Left ventricle myocardium superior (tissue), 1 donor: ENCODE measurements around the gene CELA2B. TPM values are rescaled to one million over a fixed set of nuclear protein-coding genes. Genes with fewer than 3 reads are reported as not detected.
"Not testable (repeated sequence)": the region's sequence is repeated elsewhere in the genome, so short reads cannot be mapped to it uniquely, and the experiment has no call there.

ENCODE experiments used
- ATAC-seq: fragments of 200-7000 bp; cut with Tn5 transposase; one replicate; pipeline ENCODE4 v1.9.1; 2020; ENCODE audit warnings: mild to moderate bottlenecking, moderate library complexity
- DNase-seq: peaks from one replicate; pipeline ENCODE4 v3.0.0-alpha.2; 2020
- intact Hi-C: fragments of 100-400 bp; cut with micrococcal nuclease; formaldehyde crosslinking; loops from one replicate; pipeline ENCODE4 v1.11.0; 2022
- total RNA-seq: library from RNA; stranded (reverse); fragmentation: NEBNext Ultra II Directional; extraction: Animal tissue kit (Norgen Biotek cat#: 25700); gene quantifications from one replicate; pipeline ENCODE4 v1.2.1, GENCODE V29; 2021
- donor health status: DM: no; HTN: yes; CAD: no; lungs with severe emphysema.

The CELA2B gene
- total RNA-seq, 1 donor from 2014 or later, result not detected

- ATAC-seq, intact Hi-C loops: not testable (repeated sequence)
These were observed 11.1 kb downstream of the CELA2B start for GRCh38 chr1:15486844-15487610.

GRCh38 chr1:15488371-15488770 lies 12.5 kb downstream of the CELA2B start:
- no peak for ATAC-seq
- no peak for DNase-seq
- intact Hi-C loops, result no loop called here

More at GRCh38 chr1:15486844-15487610, 11.1 kb downstream of the CELA2B start:
- DNase-seq, result not testable (repeated sequence)

DNA sequence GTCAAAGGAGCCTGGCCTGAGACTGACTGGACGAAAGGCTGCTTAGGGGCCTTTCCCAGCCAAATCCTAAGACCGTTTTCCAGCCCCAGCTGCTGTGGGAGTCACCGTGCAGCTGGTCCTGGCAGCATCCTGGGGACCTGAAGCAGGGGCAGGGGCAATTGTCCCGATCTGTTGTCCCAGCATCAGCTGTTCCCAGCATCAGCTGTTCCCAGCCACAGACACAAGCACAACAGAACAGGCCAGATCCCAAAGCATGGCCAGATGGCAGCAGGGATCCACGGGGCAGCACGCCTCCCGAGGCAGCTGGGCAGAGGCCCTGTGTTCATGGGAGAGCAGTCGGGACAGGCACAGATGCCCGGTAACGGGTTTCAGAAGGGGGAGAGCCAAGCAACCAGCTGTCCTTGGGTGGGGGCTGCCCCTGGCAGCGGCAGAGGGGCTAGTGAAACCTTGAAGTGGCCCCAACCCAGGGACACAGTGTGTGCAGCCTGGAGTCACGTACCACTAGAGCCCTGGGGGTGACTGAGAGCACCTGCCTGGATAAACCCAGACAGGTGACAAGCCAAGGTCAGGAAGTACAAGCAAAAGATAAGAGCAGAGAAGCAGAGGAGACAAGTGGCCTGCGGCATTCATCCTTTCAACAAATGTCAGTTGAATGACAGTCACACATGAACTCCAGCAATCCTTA lies 13.3 kb downstream of the CELA2B start:
- intact Hi-C loops, result no loop called here
- peak; percentile 41 for DNase-seq
- ATAC-seq, result peak; percentile 52

DNA sequence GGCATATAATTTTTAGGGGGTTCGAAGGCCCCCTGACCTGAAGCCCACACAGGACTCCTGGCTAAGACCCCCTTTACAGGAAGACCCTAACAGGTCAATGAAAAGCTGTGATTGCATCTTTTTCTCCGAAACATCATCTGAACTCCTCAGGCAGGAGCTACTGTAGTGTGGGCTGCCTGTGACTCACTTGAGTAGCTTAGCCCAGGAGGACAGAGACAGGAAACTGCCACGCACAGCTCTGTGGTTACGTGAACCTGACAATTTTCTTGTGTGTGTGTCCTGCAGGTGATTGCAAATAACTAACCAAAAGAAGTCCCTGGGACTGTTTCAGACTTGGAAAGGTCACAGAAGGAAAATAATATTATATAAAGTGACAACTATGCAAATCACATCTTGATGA lies 15.1 kb downstream of the CELA2B start:
- ATAC-seq, DNase-seq, intact Hi-C loops: not testable (repeated sequence)

- peak; percentile 92 for ATAC-seq
- intact Hi-C loops, result no loop called here
These were observed 16.7 kb downstream of the CELA2B start for GRCh38 chr1:15492596-15492995.

DNA sequence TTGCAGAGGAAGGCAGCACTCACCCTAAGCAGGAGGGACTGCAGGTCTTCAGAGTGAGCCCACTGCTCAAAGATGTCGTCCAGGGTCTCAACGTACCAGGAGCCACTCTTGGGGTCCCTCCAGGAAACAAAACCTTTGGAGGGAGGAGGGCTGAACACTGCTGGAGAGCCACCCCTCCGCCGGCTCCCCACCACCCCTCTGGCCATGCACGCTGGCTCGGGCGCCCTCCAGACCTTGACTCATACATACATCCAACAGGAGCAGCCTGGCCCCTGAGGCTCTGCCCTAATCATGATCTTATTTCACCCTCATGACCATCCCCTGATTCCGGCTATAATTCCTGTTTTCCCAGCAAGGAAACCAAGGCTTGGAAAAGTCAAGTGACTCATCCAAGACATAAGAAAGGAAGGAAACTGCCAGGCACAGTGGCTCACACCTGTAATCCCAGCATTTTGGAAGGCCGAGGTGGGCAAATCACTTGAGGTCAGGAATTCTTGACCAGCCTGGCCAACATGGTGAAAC lies 18.0 kb downstream of the CELA2B start:
- ATAC-seq (no peak), DNase-seq (no peak)
- intact Hi-C loops, result no loop called here

More at GRCh38 chr1:15492596-15492995, 16.7 kb downstream of the CELA2B start:
- DNase-seq, result peak; percentile 70

DNA sequence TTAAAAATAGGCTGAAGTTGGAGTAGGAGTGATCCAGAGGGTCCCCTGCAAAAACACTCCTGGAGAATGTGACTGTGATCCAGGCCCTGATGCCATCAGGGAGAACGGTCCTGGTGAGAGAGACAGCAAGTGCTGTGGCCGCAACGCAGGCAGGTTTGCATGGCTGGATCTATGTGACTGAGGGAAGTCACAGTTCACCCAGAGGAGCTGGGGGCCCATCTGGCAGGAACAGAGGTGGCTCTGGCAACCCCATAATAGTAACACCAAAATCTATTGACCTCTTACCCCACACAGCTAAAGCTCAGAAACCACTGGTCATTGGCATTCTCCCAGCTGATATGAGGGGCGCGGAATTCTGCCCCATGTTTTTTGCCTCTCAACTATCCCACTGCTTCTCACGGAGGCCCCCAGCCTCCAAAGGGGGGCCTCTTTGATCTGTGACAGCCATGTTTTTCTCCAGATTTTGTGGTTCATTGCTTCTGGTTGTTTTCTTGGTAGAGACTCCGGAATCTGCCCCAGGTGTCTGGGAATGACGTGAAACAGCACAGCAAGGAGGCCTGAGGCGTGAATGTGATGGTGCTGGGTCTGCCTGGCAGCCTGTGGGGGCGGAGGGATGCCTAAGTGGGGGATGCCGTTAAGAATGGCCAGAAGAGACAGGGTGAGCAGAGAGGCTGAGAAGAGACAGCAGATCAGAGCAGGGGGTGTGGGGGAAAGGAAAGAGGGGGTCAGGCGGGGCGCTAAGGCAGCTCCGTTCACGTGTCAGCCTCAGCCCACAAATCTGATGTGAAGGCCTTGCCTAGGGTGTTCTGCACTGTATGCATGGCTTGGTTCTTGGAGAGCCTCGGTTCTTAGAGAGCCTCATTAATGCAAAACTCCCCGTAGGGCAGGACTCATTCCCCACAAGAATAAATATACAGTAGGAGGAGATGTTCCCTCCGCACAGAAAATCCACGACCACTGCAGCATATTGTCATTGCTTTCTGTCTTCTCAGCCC lies 24.6 kb downstream of the CELA2B start:
- intact Hi-C loops, result no loop called here
- ATAC-seq (no peak), DNase-seq (no peak)

GRCh38 chr1:15501208-15502032 lies 25.5 kb downstream of the CELA2B start:
- ATAC-seq, result peak; percentile 68
- peak; percentile 76 for DNase-seq
- intact Hi-C loops, result no loop called here

DNA sequence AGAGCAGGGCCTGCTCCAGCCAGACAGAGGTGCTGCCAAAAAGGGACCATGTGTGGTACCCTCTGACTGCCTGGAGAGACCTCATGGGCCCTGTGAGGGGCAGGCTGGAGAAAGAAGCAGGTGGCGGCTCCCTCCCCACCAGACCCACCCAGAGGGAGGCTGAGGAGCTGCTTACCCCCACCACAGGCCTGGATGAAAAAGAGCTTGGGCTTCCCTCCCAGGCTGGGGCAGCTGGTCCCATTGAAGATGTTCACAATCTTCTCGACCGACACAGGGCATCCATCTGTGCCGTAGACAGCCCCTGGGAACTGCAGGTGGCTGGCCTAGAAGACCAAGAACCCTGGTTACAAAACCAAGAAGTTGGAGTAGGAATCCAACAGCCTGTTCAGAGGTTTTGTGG lies 28.5 kb downstream of the CELA2B start:
- ATAC-seq (no peak), DNase-seq (no peak)
- intact Hi-C loops, result no loop called here

DNA sequence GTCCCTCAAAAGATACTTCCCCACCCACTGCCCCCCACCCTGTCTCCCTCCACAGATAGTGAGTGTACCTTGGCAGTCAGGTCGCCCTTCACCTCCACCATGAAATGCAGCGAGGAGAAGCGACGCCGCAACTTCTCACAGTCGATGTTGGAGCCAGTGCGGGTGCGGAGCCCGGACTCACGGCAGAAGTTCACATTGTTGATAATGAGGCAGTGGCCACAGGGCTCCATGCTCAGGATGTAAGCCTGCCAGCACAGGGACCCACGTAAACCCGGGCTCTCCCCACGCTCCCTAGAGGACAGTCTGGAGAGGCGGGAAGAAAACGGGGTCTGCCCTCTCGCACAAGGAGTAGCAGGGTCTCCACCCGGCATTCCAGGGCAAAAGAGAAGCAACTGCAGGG lies 30.9 kb downstream of the CELA2B start:
- ATAC-seq (peak; percentile 5), DNase-seq (no peak)
- intact Hi-C loops, result no loop called here

- peak; percentile 78 for ATAC-seq
- intact Hi-C loops, result no loop called here
- DNase-seq, result no peak
These were observed 31.4 kb downstream of the CELA2B start for GRCh38 chr1:15507278-15507677.

DNA sequence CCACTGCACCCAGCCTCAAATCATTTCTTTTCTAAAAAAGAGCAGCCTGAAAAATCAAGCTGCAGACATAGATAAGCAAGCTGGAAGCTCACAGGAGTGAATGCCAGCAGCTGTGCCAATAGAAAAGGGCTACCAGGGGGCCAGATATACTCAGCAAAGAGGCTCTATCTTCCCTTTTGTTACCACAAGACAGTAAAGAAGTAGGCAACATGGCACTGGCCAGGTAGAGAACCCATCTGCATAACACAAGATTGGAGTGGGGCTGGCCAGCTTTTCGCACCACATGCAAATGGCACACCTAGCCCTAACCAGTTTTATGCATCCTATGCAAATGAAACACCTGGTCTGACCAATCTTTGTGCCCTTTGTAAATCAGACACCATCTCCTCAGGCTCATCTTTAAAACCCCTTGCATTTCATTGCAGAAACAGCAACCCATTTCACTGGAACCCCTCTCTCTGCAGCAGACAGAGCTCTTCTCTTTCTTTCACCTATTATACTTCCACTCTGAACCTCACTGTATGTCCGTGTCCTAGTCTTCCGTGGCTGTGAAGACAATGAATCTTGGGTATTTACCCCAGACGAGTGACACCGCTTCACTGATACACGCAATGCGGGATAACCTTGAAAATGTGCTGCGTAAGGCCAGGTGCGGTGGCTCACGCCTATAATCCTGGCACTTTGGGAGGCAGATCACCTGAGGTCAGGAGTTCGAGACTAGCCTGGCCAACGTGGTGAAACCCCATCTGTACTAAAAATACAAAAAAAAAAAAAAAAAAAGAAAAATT lies 33.0 kb downstream of the CELA2B start:
- DNase-seq (no peak), ATAC-seq (no peak)
- intact Hi-C loops, result no loop called here

DNA sequence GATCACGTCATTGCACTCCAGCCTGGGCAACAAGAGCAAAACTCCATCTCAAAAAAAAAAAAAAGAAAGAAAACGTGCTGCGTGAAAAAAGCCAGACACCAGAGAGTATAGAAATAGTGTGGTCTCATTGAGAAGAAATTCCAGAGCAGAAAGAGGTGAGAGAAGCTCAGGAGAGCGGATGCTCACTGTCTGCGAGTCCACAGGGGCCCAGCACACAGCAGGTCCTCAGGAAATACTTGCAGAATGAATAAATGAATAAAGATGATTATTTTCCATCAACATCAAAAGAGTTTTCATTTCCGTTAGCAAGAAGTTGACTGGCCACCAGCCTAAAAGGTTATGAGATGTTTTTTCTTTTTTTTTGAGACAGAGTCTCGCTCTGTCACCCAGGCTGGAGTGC lies 33.7 kb downstream of the CELA2B start:
- DNase-seq (no peak), ATAC-seq (no peak)
- intact Hi-C loops, result no loop called here

DNA sequence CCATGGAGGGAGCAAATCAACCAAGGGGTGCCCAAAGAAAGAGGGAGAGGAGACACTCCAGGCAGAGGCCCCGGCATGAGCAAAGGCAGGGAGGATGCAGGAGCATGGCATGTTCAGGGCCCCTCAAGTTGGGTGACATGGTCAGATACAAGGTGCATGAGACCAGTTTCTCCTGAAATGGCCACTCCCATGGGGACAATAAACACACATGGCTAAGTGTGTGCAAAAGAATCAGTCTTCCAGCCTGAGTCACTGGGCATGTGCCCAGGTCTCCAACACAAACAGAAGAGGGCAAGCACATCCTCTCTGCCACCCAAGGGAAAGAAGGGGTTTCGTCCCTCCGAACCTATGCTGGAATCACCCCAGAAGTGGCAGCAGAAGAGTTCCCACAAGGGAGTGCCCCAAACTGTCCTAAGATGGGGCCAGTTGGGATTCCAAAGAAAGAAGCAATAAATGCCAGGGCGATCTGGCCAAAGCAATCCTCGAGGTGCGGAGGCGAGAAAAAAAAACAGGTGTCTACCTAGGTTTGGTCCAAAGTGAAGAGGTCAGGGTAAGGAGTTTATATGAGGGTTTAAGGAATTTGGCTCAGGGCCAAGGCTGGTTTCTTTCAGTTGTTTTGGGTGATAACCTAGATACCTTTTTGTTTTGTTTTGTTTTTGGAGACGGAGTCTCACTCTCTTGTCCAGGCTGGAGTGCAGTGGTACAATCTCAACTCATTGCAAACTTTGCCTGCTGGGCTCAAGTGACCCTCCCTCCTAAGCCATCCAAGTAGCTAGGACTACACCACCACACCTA lies 34.9 kb downstream of the CELA2B start:
- DNase-seq (no peak), ATAC-seq (no peak)
- intact Hi-C loops, result no loop called here

GRCh38 chr1:15513192-15513591 lies 37.3 kb downstream of the CELA2B start:
- intact Hi-C loops, result no loop called here
- no peak for ATAC-seq
- DNase-seq, result no peak

- DNase-seq (no peak), ATAC-seq (no peak)
- intact Hi-C loops, result no loop called here
These were observed 38.0 kb downstream of the CELA2B start for GRCh38 chr1:15513919-15514318.

GRCh38 chr1:15514557-15514956 lies 38.7 kb downstream of the CELA2B start:
- ATAC-seq, DNase-seq, intact Hi-C loops: not testable (repeated sequence)
